ENCODE data around the gene SELENON. TPM values are rescaled to one million over a fixed set of nuclear protein-coding genes. Genes with fewer than 3 reads are reported as not detected.

Gene SELENON, protein sequence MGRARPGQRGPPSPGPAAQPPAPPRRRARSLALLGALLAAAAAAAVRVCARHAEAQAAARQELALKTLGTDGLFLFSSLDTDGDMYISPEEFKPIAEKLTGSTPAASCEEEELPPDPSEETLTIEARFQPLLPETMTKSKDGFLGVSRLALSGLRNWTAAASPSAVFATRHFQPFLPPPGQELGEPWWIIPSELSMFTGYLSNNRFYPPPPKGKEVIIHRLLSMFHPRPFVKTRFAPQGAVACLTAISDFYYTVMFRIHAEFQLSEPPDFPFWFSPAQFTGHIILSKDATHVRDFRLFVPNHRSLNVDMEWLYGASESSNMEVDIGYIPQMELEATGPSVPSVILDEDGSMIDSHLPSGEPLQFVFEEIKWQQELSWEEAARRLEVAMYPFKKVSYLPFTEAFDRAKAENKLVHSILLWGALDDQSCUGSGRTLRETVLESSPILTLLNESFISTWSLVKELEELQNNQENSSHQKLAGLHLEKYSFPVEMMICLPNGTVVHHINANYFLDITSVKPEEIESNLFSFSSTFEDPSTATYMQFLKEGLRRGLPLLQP
- total RNA-seq = 29.5 TPM

DNA sequence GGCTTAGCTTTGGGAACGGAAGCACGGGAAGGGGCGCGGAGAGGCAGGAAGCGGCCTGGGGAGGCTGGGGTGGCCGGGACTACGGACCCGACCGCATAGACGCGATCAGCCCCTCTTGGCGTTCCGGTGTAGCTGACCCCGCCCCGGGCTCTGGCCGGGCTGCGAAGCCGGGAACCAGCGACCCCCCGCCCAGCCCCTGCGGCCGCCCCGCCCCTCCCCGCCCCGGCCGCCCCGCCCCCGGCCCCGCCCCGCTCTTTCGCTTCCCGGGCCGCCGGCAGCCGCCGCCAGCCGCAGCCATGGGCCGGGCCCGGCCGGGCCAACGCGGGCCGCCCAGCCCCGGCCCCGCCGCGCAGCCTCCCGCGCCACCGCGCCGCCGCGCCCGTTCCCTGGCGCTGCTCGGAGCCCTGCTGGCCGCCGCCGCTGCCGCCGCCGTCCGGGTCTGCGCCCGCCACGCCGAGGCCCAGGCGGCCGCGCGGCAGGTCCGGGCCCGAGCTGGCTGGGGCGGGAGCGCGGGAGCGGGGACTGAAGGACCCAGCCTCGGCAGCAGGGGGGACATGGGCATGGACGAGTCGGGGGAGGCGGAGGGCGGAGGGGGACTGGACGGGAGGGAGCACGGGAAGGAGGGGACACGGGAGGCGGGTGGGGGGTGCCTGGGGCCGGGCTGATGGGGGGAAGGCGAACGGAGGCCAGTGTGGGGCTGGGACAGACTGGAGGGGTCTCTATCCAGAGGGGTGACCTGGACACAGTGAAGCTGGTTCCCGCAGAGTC lies at the start of gene SELENON:
SELENON (plus strand) TSS at position 259 of the 768 bp plus-strand sequence; CDS start at position 297, 38 bp downstream.
- peak; percentile 80 for DNase-seq

DNA sequence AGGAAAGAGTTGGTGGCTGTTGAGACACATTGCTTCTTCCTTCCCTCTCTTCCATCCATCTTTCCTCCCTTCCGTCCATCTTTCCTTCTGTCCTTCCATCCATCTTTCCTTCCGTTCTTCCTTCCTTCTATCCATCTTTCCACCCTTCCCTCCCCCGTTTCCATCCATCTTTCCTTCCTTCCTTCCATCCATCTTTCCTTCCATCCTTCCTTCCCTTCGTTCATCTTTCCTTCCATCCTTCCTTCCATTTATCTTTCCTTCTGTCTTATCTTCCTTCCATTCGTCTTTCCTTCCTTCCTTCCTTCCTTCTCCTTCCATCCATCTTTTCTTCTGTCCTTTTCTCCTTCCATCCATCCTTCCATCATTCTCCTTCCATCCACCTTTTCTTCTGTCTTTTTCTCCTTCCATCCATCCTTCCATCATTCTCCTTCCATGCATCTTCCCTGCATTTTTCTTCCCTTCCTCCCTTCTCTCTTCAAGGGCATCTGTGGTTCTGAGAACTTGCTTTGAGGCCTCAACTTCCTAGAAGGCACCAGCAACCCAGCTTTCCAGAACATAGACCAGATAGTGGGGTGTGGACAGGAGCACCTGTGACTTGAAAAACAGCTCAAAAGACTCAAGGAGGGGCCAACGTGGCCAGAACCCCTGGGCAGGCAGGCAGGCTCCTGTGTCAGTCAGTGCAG lies 48.9 kb upstream of the SELENON start:
- DNase-seq = no peak

- DNase-seq = peak; percentile 74
Measured at GRCh38 chr1:25754470-25755181, 45.4 kb upstream of the SELENON start.

- DNase-seq = no peak
Measured at GRCh38 chr1:25755475-25756125, 44.4 kb upstream of the SELENON start.

DNA sequence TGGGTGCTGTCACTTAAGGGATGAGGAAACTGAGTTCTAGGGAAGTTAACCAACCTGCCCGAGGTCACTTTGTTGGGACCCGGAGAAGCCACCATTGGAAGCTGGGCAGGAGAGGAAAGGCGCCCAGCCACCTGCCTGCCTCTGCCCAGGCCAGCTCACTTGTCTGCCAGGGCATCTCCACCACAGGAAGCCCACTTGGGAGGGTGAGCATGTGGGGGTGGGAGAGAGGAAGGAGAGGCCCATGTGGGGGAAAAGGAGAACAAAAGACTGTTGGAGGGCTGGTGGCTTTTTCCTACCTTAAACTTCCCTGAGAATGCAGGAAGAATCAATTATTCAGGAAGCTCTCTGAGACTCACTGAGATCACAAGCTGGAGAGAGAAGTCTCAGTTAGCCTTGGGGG lies 43.8 kb upstream of the SELENON start:
- DNase-seq = no peak

- no peak for DNase-seq
Measured at GRCh38 chr1:25757151-25757845, 42.7 kb upstream of the SELENON start.

DNA sequence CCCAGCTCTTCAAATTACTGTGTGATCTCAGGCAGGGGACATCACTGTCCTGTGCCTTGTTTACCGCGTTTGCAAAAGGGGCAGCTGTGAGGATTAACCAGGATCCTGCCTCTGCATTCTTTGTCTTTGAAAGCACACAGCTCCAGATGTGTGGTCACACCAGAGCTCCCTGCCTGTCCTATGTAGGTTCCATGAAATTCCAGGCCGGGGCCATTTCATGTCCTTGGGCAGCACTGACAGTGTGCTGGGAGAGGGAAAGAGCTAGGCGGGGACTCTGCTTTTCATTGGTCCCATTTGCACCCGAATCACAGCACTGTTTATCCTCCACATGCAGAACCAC lies 42.2 kb upstream of the SELENON start:
- no peak for DNase-seq

- DNase-seq = no peak
Measured at GRCh38 chr1:25758466-25759070, 41.4 kb upstream of the SELENON start.

- DNase-seq = no peak
Measured at GRCh38 chr1:25760122-25760719, 39.8 kb upstream of the SELENON start.

DNA sequence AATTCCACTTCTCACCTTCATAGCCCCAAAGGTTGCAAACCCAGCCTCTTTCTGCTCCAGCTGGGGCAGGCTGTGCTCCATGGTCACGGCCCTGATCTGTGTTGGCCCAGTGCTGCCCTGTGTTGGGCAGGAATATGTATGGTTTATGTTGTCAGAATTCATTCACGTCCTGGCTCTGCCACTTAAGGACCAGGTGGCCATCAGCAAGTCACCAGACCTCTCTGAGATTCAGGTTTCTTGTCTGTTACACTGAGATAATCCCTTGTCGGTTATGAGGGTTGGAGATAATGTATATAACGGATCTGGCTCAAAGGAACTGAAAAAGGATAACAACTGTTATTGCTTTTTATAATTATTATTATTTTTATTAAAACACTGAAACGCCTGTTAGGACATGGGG lies 39.1 kb upstream of the SELENON start:
- no peak for DNase-seq

- no peak for DNase-seq
Measured at GRCh38 chr1:25763493-25763892, 36.5 kb upstream of the SELENON start.

- no peak for DNase-seq
Measured at GRCh38 chr1:25765136-25765922, 34.7 kb upstream of the SELENON start.

DNA sequence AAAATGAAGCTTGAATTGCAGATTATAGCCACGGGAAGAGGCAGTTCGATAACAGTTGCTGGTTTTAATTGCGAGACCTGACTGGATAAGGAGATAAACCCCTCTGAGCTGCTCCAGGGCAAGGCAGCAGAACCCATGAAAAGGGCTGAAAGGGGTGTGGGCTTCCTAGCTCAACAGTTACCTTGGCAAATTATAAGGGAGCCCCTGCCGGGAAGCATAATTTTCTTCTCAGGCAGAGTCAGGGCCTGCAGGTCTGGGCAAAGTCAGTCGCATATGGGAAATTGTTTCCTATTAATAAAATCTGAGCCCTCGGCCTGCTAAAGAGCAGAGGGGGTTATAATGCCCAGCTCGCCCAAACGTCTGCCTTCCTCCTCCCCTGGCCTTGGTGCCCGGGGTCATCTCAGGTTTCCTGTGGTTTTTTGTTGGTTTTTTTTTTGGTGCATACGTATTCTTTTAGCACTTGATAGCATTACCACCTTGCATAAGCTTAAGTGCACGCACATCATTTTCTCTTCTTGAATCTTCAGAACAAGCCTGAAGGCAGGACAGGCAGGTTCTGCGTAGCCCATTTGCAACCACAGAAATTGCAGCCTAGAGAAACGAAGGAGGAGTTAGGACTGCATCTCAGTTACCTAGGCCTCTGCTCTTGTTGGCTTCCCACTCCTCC lies 33.9 kb upstream of the SELENON start:
- peak; percentile 27 for DNase-seq

GRCh38 chr1:25766721-25767436 lies 33.1 kb upstream of the SELENON start:
- DNase-seq = no peak

- DNase-seq = no peak
Measured at GRCh38 chr1:25767437-25767770, 32.6 kb upstream of the SELENON start.

- no peak for DNase-seq
Measured at GRCh38 chr1:25768999-25769398, 31.0 kb upstream of the SELENON start.

DNA sequence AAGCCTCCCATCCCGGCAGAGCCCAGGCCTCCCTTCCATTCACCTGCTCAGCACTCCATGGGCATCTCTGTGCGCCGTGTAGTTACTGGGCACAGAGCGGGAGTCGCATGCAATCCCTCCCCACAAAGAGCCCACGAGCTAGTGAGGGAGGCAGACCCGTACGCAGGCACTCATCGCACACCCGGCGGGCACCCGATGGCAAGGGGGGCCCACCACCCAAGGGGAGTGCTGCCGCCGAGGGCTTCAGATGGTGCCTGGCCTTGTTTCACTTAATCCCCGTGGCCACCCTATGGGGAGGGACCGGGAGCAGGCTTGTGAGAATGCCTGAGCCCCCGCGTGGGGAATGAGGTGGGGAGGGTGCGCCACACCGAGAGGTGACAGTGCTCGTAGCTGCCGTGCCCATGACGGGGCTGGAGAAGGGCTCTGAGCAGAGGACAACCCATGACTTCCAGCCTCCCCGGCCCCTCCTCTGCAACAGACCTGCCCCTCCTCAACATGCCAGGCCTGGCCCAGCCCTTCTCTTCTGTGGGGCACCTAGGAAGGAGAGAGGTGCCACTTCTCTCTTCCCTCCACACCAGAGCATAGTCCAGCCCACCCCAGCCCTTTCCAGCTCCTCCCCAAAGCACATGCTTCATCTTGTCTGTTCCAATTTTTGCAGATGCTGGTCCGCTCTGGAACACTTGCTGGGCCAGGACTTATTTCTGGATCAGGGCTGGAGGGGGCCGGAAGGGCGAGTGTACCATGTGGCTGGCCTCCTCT lies 30.2 kb upstream of the SELENON start:
- no peak for DNase-seq

Data from tongue (tissue), 2 donors.